ENCODE data around the gene P2RX3.
"Not testable (repeated sequence)": the region's sequence is repeated elsewhere in the genome, so short reads cannot be mapped to it uniquely, and the experiment has no call there.

The P2RX3 gene

DNA sequence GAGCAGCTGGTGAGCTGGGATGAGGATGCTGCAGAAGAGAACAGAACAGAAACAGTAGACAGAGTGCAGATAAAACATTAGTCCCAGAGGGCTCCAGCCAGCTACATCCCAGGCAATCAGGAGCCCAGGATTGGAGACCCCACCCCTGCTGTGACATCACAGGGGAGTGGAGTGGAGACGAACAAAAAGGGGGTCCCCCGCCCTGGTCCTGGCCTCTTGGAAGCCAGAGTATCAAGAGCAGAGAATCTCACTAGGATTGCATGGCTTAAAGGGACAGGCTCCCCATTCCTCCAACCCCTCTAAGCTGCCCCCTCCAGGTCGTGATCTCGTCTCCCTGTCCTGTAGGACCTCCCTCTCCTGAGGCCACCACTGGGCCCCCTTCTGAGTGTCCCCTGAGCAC is at the start of gene P2RX3:
Gene P2RX3 (plus strand): TSS at position 211 of the 400 bp plus-strand sequence. CDS start 199 bp downstream, outside the sequence.
- no peak for DNase-seq (ENCODE audit: low read depth in 2 of 3, low spot score in 2 of 3)

DNA sequence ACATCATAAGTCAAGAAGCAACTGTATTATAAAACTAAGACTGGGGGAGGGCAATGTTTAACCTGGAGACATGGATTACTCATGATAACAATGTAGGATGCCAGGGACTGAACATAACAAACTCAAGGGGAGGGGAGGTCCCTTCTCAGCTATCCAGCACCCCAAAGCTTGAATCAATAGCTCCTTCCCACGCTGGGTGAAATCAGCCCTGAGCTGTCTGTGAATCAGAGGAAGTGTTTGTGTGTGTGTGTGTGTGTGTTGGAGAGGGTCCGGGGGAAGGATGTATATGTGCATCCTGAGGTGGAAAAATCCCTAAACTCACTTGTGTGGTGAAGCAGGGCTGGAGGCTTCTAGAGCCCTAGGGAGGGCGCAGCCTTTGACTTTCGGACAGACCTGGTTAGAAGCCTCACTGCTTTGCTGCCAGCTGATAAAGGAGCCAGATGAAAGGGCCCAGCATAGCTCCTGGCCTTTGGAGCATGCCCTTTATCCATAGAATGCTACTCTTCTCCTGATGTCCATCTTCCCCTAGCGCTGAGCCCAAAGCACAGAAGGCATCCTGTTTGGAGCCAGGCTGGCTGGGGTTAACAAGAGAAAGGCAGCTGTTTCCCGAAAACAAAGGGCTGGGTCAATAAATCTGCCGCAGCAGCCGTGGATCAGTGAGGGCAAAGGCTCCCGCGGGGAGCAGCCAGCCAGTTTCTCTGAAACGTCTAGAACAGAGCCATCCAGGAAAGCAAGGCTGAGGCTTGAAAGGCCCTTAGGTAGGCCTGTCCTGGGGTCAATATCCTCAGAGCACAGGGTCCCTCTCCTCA is 49.2 kb upstream of the P2RX3 start:
- DNase-seq (ENCODE audit: low read depth in 2 of 3, low spot score in 2 of 3) = no peak

GRCh38 chr11:57290288-57290687 is 47.9 kb upstream of the P2RX3 start:
- DNase-seq (ENCODE audit: low read depth in 2 of 3, low spot score in 2 of 3) = no peak

DNA sequence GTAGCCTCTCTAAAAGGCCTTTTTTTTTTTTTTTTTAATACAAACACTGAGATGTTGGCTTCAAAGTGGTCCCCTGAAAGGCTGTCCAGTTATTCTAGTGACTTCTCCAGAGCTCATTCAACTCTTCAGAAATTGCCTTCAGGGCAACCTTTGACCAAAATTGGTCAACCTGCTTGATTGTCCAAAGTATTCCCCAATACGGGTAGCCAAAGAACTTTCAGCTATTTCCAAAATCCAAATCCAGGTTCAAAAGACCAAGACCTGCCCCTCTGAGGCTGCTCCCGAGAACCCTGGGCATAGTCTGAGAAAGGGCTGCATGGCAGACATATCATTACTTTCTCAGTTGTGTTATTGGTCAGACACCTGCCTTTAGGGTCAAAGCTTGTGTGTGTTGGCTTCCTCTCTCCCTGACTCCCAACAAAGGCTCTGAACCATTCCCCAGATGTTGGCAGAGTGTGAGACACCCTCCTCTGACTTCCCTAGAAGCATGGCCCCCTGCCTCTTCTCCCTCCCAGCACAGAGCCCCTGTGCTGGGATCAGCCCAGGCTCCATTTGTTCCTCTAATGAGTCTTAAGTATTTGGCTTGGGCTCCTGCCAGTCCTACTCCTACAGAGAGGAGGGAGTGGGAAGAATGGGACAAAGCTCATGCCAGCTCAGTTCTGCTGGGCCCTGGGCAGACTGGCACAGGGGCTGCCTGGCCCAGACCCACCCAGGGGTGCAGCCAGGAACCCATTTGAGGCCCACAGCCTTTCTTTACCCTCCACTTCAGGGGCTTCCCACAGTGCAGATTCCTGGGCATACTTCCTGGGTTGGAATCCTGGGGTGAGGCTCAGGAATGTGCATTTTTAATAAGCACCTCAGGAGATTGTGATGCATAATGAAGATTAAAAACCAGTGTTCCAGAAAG is 43.7 kb upstream of the P2RX3 start:
- no peak for DNase-seq (ENCODE audit: low read depth in 2 of 3, low spot score in 2 of 3)

GRCh38 chr11:57296205-57296604 is 41.9 kb upstream of the P2RX3 start:
- not testable (repeated sequence) for DNase-seq (ENCODE audit: low read depth in 2 of 3, low spot score in 2 of 3)

- no peak for DNase-seq (ENCODE audit: low read depth in 2 of 3, low spot score in 2 of 3)
Measured at GRCh38 chr11:57297221-57297620, 40.9 kb upstream of the P2RX3 start.

DNA sequence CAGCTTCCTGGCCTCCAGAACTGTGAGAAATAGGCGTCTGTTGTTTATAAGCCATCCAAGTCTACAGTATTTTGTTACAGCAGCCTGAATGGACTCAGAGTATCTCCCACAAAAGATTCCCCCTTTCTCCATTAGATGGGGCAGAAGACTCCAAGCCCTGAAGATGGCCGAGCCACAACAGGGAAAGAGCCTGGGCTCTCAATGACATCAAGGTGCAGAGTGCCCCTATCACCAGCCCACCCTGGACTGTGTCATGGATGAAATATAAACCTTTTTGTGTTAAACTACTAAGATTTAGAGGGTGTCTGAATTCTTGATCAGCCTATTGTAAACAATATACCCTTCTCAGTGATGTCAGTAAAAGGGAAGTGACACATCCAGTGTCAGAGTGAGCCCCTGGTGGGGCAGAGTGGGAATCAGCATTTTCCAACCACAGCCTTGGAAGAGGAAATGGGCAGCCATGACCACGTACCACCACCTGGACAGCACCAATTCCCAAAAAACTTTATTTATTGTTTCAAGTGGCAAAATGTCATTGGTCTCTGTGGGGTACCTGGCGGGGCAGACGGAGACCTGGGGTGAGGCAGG is 38.9 kb upstream of the P2RX3 start:
- DNase-seq (ENCODE audit: low read depth in 2 of 3, low spot score in 2 of 3) = no peak

DNA sequence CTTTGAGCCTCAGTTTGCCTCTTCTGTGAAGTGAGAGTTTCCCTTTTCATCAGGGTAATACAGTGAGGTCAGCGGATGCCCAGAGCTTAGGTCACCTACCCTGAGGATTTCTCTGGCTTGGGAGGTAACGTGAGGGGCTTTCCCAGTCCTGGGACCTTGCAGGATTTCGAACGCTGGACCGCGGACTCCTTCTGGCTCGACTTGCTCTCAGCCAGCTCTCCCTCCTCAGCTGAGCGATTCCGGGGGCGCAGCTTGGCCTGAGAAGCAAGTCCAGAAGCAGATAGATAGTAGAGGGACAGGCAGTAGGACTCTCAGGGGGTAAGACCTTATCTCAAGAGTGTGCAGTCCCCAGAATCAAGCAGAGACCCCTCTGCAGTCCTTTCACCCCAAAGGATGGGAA is 37.4 kb upstream of the P2RX3 start:
- DNase-seq (ENCODE audit: low read depth in 2 of 3, low spot score in 2 of 3) = no peak

- DNase-seq (ENCODE audit: low read depth in 2 of 3, low spot score in 2 of 3) = no peak
Measured at GRCh38 chr11:57301711-57302423, 36.3 kb upstream of the P2RX3 start.

GRCh38 chr11:57302489-57302888 is 35.7 kb upstream of the P2RX3 start:
- DNase-seq (ENCODE audit: low read depth in 2 of 3, low spot score in 2 of 3) = no peak

GRCh38 chr11:57303280-57303989 is 34.7 kb upstream of the P2RX3 start:
- DNase-seq (ENCODE audit: low read depth in 2 of 3, low spot score in 2 of 3) = no peak

DNA sequence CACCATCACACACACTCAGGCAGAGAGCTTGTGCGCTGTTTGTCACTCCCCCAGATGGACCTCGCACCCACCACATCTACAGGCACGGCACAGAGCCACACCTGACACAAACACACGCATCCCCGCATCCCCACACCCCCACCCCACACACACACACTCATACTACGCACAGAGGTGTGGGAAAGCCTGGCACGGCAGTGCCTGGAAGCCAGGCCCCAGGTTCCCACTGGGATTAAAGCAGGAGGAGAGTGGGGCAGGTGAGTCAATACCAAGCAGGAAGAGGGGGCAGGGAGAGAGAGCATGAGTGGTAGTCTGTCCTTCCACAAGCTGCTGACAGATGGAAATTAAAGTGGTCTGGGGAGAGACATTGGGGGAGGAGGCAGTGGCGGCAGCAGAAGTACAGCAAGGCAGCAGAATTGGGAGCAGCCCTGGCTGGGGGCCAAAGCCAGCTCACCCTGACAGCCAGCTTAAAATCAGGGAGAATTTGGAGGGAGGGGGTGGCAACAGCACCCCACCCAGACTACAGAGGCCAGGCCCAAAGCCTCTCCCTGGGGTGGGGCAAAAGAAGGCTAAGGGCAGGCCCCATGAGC is 34.1 kb upstream of the P2RX3 start:
- DNase-seq (ENCODE audit: low read depth in 2 of 3, low spot score in 2 of 3) = no peak

- no peak for DNase-seq (ENCODE audit: low read depth in 2 of 3, low spot score in 2 of 3)
Measured at GRCh38 chr11:57305523-57305922, 32.6 kb upstream of the P2RX3 start.

DNA sequence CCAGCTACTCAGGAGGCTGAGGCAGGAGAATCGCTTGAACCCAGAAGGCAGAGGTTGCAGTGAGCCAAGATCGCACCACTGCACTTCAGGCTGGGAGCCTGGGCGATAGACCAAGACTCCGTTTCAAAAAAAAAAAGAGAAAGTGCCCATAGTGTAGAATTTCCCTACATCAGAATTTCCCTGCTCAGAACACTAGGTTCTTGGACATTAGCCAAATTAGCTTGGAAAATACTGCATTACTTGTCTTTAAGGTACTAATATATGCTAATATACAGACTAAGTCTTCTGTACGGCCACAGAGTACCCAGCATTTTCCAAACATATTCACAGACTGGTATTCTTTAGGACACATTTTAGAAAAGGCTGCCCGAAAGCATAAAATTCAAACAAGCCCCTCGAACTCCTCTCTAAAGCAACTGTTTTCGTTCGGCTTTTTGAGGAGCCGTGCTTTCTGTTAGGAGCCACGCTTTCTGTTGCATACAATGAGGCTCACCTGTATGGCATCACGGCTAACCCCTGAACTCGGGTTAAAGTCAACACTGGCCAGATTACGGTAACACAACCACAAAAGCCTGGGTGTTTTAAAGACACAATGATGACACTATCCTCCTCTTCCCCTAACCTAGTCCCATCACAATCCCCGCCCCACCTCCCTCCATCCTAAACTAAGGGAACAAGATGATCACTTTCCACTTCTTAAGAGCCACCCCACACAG is 31.8 kb upstream of the P2RX3 start:
- DNase-seq (ENCODE audit: low read depth in 2 of 3, low spot score in 2 of 3) = no peak

GRCh38 chr11:57306940-57307565 is 31.1 kb upstream of the P2RX3 start:
- DNase-seq (ENCODE audit: low read depth in 2 of 3, low spot score in 2 of 3) = no peak

GRCh38 chr11:57307666-57308270 is 30.4 kb upstream of the P2RX3 start:
- DNase-seq (ENCODE audit: low read depth in 2 of 3, low spot score in 2 of 3) = no peak

- no peak for DNase-seq (ENCODE audit: low read depth in 2 of 3, low spot score in 2 of 3)
Measured at GRCh38 chr11:57308426-57309060, 29.6 kb upstream of the P2RX3 start.
